AG20443 (cell line): Measurements from ENCODE around the gene TAS2R16.
"Not testable (repeated sequence)": the region's sequence is repeated elsewhere in the genome, so short reads cannot be mapped to it uniquely, and the experiment has no call there.

ENCODE experiments used
- DNase-seq: peaks from one replicate; pipeline ENCODE4 v3.0.0; 2012; ENCODE audit warnings: low spot score, mixed read lengths

TAS2R16 gene

DNA sequence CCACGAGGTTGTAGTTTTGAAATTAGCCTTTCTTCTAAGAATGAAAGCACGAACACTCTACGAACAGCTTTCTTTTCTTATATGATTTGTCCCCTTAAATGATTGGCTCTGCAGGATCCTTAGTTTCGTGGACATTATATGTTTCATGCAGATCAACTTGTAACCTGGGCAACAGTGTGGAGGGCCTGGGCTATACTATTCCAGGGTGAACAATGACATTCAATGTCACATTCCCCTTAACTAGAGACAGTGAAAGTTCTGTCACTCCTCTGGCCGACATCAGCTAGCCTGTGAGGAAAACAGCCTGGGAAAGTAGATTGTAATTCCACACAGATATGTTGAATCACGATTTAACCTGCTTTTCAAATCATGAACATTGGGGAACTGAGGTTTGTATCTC lies 23.4 kb downstream of the TAS2R16 start:
- no peak for DNase-seq

DNA sequence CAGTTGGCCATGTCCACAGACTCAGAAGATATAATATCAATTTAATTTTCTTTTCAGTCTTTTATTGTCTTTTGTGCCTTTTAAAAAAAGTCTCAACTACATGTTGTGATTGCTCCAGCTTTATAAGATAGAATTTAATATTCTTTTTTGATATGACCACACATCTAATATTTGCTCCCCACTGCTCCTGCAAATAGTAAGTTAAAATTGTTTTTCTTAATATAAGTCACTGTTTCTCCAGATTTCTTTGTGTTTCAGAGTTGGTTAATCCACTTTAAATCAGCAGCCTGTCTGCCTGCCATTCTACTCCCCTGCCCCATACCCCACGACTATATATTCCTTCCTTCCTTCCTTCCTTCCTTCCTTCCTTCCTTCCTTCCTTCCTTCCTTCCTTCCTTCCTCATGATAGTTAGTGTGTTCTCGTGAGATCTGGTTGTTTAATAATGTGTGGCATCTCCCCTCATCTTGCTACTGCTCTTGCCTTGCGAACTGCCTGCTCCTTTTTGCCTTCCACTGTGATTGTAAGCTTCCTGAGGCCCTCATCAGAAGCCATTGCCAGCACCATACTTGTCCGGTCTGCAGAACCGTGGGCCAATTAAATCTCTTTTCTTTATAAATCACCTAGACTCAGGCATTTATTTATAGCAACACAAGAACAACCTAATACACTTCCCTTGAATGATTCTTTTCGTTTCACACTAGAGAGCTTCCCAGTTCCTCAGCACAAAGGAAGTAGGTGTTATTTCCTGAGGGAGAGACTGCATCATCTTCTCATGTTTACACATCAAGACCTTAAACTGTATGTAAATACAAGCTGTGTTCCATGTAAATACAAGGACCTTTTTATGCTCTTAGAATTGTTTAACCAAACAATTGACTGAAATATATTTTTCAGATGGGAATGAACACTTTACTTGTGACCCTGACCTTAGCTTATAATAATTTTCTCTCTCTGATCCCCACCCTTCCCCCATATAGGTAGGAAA lies 24.5 kb downstream of the TAS2R16 start:
- no peak for DNase-seq

DNA sequence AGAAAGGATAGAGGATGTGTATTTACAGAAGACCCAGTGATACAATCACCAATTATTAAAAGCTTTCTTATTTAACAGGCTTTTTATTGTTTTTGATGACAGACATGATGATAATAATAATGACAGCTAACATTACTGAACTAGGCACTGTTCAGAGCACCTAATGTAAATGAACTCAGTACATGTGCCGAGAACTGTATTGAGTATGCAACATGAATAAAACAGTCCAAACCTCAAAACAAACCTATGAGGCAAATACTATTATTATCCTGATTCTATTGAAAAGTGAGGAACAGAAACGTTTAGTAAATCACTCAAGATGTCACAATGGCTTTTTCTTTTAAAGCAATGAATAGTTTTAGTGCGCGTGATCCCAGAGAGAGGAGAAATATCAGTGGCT lies 27.1 kb downstream of the TAS2R16 start:
- no peak for DNase-seq

DNA sequence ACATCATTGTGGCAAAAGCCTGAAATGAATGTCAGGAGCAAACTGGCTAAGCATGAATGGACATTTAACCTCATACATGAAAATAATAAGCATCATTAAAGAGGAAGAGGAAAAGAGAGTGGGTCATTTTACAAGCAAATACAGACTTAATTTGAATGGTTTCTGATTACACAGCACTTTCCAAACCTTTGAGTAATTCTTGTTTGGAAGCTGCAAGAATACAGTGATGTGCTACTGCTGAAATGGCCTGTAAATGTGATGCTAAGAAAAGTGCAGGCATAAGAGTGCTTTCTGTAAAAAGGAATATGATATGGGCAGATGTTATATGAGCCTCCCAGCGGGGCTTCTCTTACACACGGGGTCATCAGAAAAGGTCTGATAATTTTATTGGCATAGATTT lies 30.2 kb downstream of the TAS2R16 start:
- no peak for DNase-seq

DNA sequence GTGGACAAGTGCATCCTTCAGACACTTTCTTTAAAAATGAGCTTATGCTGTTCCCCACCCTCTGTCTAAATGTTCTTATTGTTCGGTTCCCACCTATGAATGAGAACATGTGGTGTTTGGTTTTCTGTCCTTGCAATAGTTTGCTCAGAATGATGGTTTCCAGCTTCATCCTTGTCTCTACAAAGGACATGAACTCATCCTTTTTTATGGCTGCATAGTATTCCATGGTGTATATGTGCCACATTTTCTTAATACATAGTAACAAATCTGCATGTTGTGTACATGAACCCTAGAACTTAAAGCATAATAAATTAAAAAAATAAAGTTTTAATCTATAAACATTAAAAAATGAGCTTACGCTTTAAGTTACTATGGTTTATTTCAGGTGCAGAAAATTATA lies 41.8 kb downstream of the TAS2R16 start:
- not testable (repeated sequence) for DNase-seq

DNA sequence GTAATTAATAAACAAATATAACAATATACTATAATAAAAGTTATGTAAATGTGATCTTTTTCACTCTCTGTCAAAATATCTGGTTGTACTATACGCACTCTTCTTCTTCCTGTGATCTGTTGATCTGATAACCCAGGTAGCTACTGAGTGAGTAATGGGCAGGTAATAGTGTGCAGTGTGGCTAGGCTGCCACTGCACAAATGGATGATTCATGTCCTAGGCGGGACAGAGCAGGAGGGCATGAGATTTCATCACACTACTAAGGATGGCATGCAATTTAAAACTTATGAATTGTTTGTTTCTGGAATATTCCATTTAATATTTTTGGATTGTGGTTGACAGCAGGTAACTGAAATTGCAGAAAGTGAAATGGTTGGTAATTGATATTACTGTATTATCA lies 44.5 kb downstream of the TAS2R16 start:
- no peak for DNase-seq

DNA sequence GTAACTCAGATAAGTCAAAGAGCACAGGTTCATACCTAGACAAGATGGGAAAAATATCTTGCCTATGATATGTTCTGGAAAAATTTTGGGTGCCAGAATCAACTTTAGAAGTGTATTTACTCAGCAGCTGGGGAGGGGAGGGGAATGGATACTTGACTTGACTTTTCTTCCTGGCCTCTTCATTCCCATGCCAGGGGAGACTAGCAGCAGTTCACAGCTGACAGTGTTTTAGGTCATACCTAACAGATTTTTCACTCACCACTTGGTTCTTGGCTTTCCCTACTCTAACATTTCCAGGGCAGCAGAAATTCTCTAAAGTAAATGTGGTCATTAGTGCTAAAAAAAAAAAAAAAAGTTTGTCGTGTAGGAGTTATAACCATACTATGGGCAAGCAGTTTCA lies 46.3 kb downstream of the TAS2R16 start:
- no peak for DNase-seq
